ENCODE data around the gene RNF148.
"Not testable (repeated sequence)": the region's sequence is repeated elsewhere in the genome, so short reads cannot be mapped to it uniquely, and the experiment has no call there.

RNF148 gene

GRCh38 chr7:122691569-122692235, 11.0 kb downstream of the RNF148 start:
- no peak for DNase-seq (ENCODE audit: low read depth in 2 of 2)

GRCh38 chr7:122689346-122690109, 13.2 kb downstream of the RNF148 start:
- no peak for DNase-seq (ENCODE audit: low read depth in 2 of 2)

GRCh38 chr7:122688400-122688998, 14.2 kb downstream of the RNF148 start:
- no peak for DNase-seq (ENCODE audit: low read depth in 2 of 2)

- DNase-seq (ENCODE audit: low read depth in 2 of 2): no peak
These were observed 16.3 kb downstream of the RNF148 start for GRCh38 chr7:122686360-122686878.

- no peak for DNase-seq (ENCODE audit: low read depth in 2 of 2)
These were observed 18.2 kb downstream of the RNF148 start for GRCh38 chr7:122684504-122684903.

GRCh38 chr7:122682815-122683550, 19.7 kb downstream of the RNF148 start:
- no peak for DNase-seq (ENCODE audit: low read depth in 2 of 2)

GRCh38 chr7:122681186-122681585, 21.5 kb downstream of the RNF148 start:
- not testable (repeated sequence) for DNase-seq (ENCODE audit: low read depth in 2 of 2)

GRCh38 chr7:122679813-122680212, 22.9 kb downstream of the RNF148 start:
- DNase-seq (ENCODE audit: low read depth in 2 of 2): no peak

GRCh38 chr7:122679269-122679709, 23.4 kb downstream of the RNF148 start:
- not testable (repeated sequence) for DNase-seq (ENCODE audit: low read depth in 2 of 2)

- DNase-seq (ENCODE audit: low read depth in 2 of 2): no peak
These were observed 25.6 kb downstream of the RNF148 start for GRCh38 chr7:122677149-122677548.

- DNase-seq (ENCODE audit: low read depth in 2 of 2): no peak
These were observed 26.3 kb downstream of the RNF148 start for GRCh38 chr7:122676466-122676865.

GRCh38 chr7:122675621-122676020, 27.1 kb downstream of the RNF148 start:
- no peak for DNase-seq (ENCODE audit: low read depth in 2 of 2)

- DNase-seq (ENCODE audit: low read depth in 2 of 2): no peak
These were observed 27.7 kb downstream of the RNF148 start for GRCh38 chr7:122675011-122675410.

- DNase-seq (ENCODE audit: low read depth in 2 of 2): no peak
These were observed 28.2 kb downstream of the RNF148 start for GRCh38 chr7:122674502-122674901.

- DNase-seq (ENCODE audit: low read depth in 2 of 2): no peak
These were observed 28.8 kb downstream of the RNF148 start for GRCh38 chr7:122673951-122674350.

GRCh38 chr7:122672536-122672935, 30.2 kb downstream of the RNF148 start:
- no peak for DNase-seq (ENCODE audit: low read depth in 2 of 2)

GRCh38 chr7:122663733-122664132, 39.0 kb downstream of the RNF148 start:
- no peak for DNase-seq (ENCODE audit: low read depth in 2 of 2)

- DNase-seq (ENCODE audit: low read depth in 2 of 2): no peak
These were observed 43.9 kb downstream of the RNF148 start for GRCh38 chr7:122658856-122659255.

- no peak for DNase-seq (ENCODE audit: low read depth in 2 of 2)
These were observed 49.0 kb downstream of the RNF148 start for GRCh38 chr7:122653685-122654084.

GRCh38 chr7:122652876-122653275, 49.8 kb downstream of the RNF148 start:
- no peak for DNase-seq (ENCODE audit: low read depth in 2 of 2)
